ENCODE results near the gene MYOT.

The MYOT gene

GRCh38 chr5:137935694-137936093 is 68.0 kb downstream of the MYOT start:
- TF ChIP-seq OSR1 (CRISPR knock-in tag; IDR thresholded peaks at IDR 0.05) (no peak), ZNF70 (CRISPR knock-in tag; IDR thresholded peaks at IDR 0.05) (no peak), CSDC2 (CRISPR knock-in tag; IDR thresholded peaks at IDR 0.05) (no peak), ZFP30 (CRISPR knock-in tag; IDR thresholded peaks at IDR 0.05) (no peak), ESRRG (CRISPR knock-in tag; IDR thresholded peaks at IDR 0.05) (no peak), RARB (CRISPR knock-in tag; IDR thresholded peaks at IDR 0.05) (no peak), TOX (CRISPR knock-in tag; IDR thresholded peaks at IDR 0.05; ENCODE audit: borderline replicate concordance) (no peak), ZNF8 (CRISPR knock-in tag; IDR thresholded peaks at IDR 0.05) (no peak), SNAI2 (CRISPR knock-in tag; IDR thresholded peaks at IDR 0.05) (no peak), GLIS3 (CRISPR knock-in tag; IDR thresholded peaks at IDR 0.05) (no peak), ARNTL (CRISPR knock-in tag; IDR thresholded peaks at IDR 0.05; ENCODE audit: borderline replicate concordance, low read depth) (no peak)
- TF ChIP-seq, protein P1, sequence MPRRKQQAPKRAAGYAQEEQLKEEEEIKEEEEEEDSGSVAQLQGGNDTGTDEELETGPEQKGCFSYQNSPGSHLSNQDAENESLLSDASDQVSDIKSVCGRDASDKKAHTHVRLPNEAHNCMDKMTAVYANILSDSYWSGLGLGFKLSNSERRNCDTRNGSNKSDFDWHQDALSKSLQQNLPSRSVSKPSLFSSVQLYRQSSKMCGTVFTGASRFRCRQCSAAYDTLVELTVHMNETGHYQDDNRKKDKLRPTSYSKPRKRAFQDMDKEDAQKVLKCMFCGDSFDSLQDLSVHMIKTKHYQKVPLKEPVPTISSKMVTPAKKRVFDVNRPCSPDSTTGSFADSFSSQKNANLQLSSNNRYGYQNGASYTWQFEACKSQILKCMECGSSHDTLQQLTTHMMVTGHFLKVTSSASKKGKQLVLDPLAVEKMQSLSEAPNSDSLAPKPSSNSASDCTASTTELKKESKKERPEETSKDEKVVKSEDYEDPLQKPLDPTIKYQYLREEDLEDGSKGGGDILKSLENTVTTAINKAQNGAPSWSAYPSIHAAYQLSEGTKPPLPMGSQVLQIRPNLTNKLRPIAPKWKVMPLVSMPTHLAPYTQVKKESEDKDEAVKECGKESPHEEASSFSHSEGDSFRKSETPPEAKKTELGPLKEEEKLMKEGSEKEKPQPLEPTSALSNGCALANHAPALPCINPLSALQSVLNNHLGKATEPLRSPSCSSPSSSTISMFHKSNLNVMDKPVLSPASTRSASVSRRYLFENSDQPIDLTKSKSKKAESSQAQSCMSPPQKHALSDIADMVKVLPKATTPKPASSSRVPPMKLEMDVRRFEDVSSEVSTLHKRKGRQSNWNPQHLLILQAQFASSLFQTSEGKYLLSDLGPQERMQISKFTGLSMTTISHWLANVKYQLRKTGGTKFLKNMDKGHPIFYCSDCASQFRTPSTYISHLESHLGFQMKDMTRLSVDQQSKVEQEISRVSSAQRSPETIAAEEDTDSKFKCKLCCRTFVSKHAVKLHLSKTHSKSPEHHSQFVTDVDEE (CRISPR knock-in tag; IDR thresholded peaks at IDR 0.05), result no peak
- TF ChIP-seq, protein P2, sequence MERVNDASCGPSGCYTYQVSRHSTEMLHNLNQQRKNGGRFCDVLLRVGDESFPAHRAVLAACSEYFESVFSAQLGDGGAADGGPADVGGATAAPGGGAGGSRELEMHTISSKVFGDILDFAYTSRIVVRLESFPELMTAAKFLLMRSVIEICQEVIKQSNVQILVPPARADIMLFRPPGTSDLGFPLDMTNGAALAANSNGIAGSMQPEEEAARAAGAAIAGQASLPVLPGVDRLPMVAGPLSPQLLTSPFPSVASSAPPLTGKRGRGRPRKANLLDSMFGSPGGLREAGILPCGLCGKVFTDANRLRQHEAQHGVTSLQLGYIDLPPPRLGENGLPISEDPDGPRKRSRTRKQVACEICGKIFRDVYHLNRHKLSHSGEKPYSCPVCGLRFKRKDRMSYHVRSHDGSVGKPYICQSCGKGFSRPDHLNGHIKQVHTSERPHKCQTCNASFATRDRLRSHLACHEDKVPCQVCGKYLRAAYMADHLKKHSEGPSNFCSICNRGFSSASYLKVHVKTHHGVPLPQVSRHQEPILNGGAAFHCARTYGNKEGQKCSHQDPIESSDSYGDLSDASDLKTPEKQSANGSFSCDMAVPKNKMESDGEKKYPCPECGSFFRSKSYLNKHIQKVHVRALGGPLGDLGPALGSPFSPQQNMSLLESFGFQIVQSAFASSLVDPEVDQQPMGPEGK (CRISPR knock-in tag; IDR thresholded peaks at IDR 0.05; ENCODE audit: borderline replicate concordance), result no peak
- no peak for ATAC-seq

Data from SK-N-SH treated with all-trans-retinoic acid at 6 μM for 48 hours (cell line).